ENCODE data around the gene KRT74. TPM values are rescaled to one million over a fixed set of nuclear protein-coding genes. Genes with fewer than 3 reads are reported as not detected.

Gene KRT74
- total and polyA plus RNA-seq, 12 donors = 0.62 TPM; not detected in 11

DNA sequence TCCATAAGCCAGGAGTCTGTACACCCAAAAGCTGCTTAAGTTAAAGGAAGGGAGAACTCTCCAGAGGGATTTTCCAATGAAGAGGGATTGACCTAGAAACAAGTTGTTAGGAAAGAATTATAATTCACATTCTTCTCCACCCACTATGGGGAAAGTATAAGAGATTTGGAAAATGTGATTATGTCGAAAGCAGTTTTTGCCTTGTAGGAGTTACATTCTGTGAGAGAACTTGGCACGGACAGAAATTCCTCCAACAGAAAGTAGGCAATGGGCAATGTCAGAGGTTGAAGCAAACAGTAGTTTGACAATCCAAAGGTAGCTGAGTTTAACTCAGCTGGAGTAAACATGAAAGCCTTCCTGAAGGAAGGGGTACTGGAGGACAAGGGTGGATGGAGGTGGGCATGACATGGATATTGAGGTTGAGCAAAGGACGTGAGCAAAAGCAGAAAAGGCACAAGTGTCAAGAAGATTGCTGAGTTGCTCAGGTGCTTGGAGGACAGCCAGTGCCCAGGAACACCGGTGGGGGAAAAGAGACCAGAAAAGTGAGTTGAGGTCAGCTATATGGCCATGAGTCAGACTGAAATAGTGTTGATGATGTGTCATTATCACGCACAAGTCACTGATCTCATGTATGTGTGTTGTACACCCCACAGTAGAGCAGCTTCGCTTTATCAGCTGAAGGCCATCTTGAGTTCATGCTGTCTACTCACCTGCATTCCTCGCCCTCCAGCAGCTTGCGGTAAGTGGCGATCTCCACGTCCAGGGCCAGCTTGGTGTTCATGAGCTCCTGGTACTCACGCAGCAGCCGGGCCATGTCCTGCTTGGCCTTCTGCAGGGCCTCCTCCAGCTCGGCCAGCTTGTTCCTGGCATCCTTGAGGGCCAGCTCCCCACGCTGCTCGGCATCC is 57.5 kb downstream of the KRT74 start:
- peaks cover 0 to 56% (median 5%) of the 10 kb centered on the region in 7 donors for H3K27me3 ChIP-seq
- TF ChIP-seq, protein P1, sequence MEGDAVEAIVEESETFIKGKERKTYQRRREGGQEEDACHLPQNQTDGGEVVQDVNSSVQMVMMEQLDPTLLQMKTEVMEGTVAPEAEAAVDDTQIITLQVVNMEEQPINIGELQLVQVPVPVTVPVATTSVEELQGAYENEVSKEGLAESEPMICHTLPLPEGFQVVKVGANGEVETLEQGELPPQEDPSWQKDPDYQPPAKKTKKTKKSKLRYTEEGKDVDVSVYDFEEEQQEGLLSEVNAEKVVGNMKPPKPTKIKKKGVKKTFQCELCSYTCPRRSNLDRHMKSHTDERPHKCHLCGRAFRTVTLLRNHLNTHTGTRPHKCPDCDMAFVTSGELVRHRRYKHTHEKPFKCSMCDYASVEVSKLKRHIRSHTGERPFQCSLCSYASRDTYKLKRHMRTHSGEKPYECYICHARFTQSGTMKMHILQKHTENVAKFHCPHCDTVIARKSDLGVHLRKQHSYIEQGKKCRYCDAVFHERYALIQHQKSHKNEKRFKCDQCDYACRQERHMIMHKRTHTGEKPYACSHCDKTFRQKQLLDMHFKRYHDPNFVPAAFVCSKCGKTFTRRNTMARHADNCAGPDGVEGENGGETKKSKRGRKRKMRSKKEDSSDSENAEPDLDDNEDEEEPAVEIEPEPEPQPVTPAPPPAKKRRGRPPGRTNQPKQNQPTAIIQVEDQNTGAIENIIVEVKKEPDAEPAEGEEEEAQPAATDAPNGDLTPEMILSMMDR (IDR thresholded peaks at IDR 0.05) = no peak
- H3K27ac ChIP-seq = no peak overlapping the region
- 86 to 88% methylated on average over 15 of the region's 15 CpGs for WGBS, 2 donors
- no peaks in the 10 kb centered on the region for H3K4me1 ChIP-seq
- DNase-seq (no peak), ATAC-seq (no peak)
- H3K36me3 ChIP-seq = no peaks in the 10 kb centered on the region
- no peak overlapping the region for H3K4me3 ChIP-seq
- H3K9me3 ChIP-seq = peaks cover 0 to 2% (median 0%) of the 10 kb centered on the region in 11 donors
- intact Hi-C loops (cut with DNase I) = loop anchor here in 2 of 10 donors (10.0 kb wide), 2 partner anchors 151 to 361 kb away; partner anchors contain the start of gene KRT85 (in 1 of the 2)

Other genes starting within 250 kb of the KRT74 start
- gene KRT85, start 206.4 kb downstream of the KRT74 start, total RNA-seq = not detected
- gene KRT85, start 206.4 kb downstream of the KRT74 start, polyA plus RNA-seq = not detected
- gene KRT84, start 188.2 kb downstream of the KRT74 start, total RNA-seq = not detected
- not detected for gene KRT84, start 188.2 kb downstream of the KRT74 start, polyA plus RNA-seq
- gene KRT82, start 167.5 kb downstream of the KRT74 start, total RNA-seq = not detected
- not detected for gene KRT82, start 167.5 kb downstream of the KRT74 start, polyA plus RNA-seq
- not detected for gene KRT75, start 139.5 kb downstream of the KRT74 start, total RNA-seq
- not detected for gene KRT75, start 139.5 kb downstream of the KRT74 start, polyA plus RNA-seq
- gene KRT6B, start 121.7 kb downstream of the KRT74 start, total RNA-seq = not detected
- under 1 TPM in 1 of 2 donors, not detected in 1; 0.06 TPM for gene KRT6B, start 121.7 kb downstream of the KRT74 start, polyA plus RNA-seq
- not detected for gene KRT6C, start 100.0 kb downstream of the KRT74 start, total RNA-seq
- under 1 TPM in 1 of 2 donors, not detected in 1; 0.06 TPM for gene KRT6C, start 100.0 kb downstream of the KRT74 start, polyA plus RNA-seq
- under 1 TPM in 1 of 10 donors, not detected in 9; 0.21 TPM for gene KRT6A, start 80.6 kb downstream of the KRT74 start, total RNA-seq
- gene KRT6A, start 80.6 kb downstream of the KRT74 start, polyA plus RNA-seq = 1 to 10 TPM in 1 of 2 donors, not detected in 1; 1.1 TPM
- 1 to 10 TPM in 1 of 10 donors, under 1 TPM in 2, not detected in 7; 0.25 to 1.5 (median 0.45) TPM for gene KRT5, start 53.4 kb downstream of the KRT74 start, total RNA-seq
- gene KRT5, start 53.4 kb downstream of the KRT74 start, polyA plus RNA-seq = under 1 TPM in 1 of 2 donors, not detected in 1; 0.90 TPM
- not detected for gene KRT71, start 20.7 kb downstream of the KRT74 start, total RNA-seq
- gene KRT71, start 20.7 kb downstream of the KRT74 start, polyA plus RNA-seq = not detected
- gene KRT72, start 27.6 kb upstream of the KRT74 start, total RNA-seq = under 1 TPM in 1 of 10 donors, not detected in 9; 0.15 TPM
- gene KRT72, start 27.6 kb upstream of the KRT74 start, polyA plus RNA-seq = not detected
- gene KRT73, start 44.7 kb upstream of the KRT74 start, total RNA-seq = not detected
- not detected for gene KRT73, start 44.7 kb upstream of the KRT74 start, polyA plus RNA-seq
- not detected for gene KRT2, start 78.4 kb upstream of the KRT74 start, total RNA-seq
- gene KRT2, start 78.4 kb upstream of the KRT74 start, polyA plus RNA-seq = not detected
- not detected for gene KRT1, start 106.6 kb upstream of the KRT74 start, total RNA-seq
- not detected for gene KRT1, start 106.6 kb upstream of the KRT74 start, polyA plus RNA-seq
- gene KRT77, start 129.7 kb upstream of the KRT74 start, total RNA-seq = under 1 TPM in 1 of 10 donors, not detected in 9; 0.08 TPM
- gene KRT77, start 129.7 kb upstream of the KRT74 start, polyA plus RNA-seq = not detected
- gene KRT76, start 203.5 kb upstream of the KRT74 start, total RNA-seq = not detected
- not detected for gene KRT76, start 203.5 kb upstream of the KRT74 start, polyA plus RNA-seq
- gene KRT3, start 222.3 kb upstream of the KRT74 start, total RNA-seq = not detected
- not detected for gene KRT3, start 222.3 kb upstream of the KRT74 start, polyA plus RNA-seq
- not detected for gene KRT4, start 240.3 kb upstream of the KRT74 start, total RNA-seq
- gene KRT4, start 240.3 kb upstream of the KRT74 start, polyA plus RNA-seq = 1 to 10 TPM in 1 of 2 donors, not detected in 1; 2.5 TPM

Data from heart right ventricle (tissue), 16 donors.